ENCODE measurements around the gene ARL2BP.

- TF ChIP-seq CBFB (CRISPR knock-in tag; IDR thresholded peaks at IDR 0.05; ENCODE audit: low read depth), result no peak
- no peak for TF ChIP-seq JUN (CRISPR knock-in tag; IDR thresholded peaks at IDR 0.05)
- TF ChIP-seq MAX (CRISPR knock-in tag; IDR thresholded peaks at IDR 0.05), result no peak
- TF ChIP-seq CTCF (IDR thresholded peaks at IDR 0.05), result no peak
- TF ChIP-seq USF1 (CRISPR knock-in tag; IDR thresholded peaks at IDR 0.05), result no peak
- TF ChIP-seq USF2 (CRISPR knock-in tag; IDR thresholded peaks at IDR 0.05), result no peak
- TF ChIP-seq TP53 (CRISPR knock-in tag; IDR thresholded peaks at IDR 0.05), result no peak
- no peak for TF ChIP-seq NFE2L1 (CRISPR knock-in tag; IDR thresholded peaks at IDR 0.05)
- no peak for TF ChIP-seq NR3C1 (CRISPR knock-in tag; conservative IDR thresholded peaks at IDR 0.05; ENCODE audit: low read depth)
Observed at GRCh38 chr16:57270221-57271062, 25.4 kb downstream of the ARL2BP start.

All from WTC11 (cell line).